ENCODE data around the gene SPATA13.

GRCh38 chr13:24162604-24163003 is 2.1 kb downstream of the SPATA13 start:
- TF ChIP-seq ZC3H10 (CRISPR knock-in tag; IDR thresholded peaks at IDR 0.05): no peak
- TF ChIP-seq BACH2 (CRISPR knock-in tag; IDR thresholded peaks at IDR 0.05; ENCODE audit: borderline replicate concordance): no peak
- TF ChIP-seq TOX (CRISPR knock-in tag; IDR thresholded peaks at IDR 0.05; ENCODE audit: borderline replicate concordance): no peak
- TF ChIP-seq ZFP3 (CRISPR knock-in tag; IDR thresholded peaks at IDR 0.05): no peak
- TF ChIP-seq SNAI2 (CRISPR knock-in tag; IDR thresholded peaks at IDR 0.05): no peak
- no peak for TF ChIP-seq ESRRG (CRISPR knock-in tag; IDR thresholded peaks at IDR 0.05)
- TF ChIP-seq, protein P1, sequence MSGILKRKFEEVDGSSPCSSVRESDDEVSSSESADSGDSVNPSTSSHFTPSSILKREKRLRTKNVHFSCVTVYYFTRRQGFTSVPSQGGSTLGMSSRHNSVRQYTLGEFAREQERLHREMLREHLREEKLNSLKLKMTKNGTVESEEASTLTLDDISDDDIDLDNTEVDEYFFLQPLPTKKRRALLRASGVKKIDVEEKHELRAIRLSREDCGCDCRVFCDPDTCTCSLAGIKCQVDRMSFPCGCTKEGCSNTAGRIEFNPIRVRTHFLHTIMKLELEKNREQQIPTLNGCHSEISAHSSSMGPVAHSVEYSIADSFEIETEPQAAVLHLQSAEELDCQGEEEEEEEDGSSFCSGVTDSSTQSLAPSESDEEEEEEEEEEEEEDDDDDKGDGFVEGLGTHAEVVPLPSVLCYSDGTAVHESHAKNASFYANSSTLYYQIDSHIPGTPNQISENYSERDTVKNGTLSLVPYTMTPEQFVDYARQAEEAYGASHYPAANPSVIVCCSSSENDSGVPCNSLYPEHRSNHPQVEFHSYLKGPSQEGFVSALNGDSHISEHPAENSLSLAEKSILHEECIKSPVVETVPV (CRISPR knock-in tag; IDR thresholded peaks at IDR 0.05): no peak
- TF ChIP-seq PATZ1 (CRISPR knock-in tag; IDR thresholded peaks at IDR 0.05; ENCODE audit: borderline replicate concordance): no peak
- no peak for TF ChIP-seq CREB5 (CRISPR knock-in tag; IDR thresholded peaks at IDR 0.05; ENCODE audit: low read depth)
- TF ChIP-seq ZNF70 (CRISPR knock-in tag; IDR thresholded peaks at IDR 0.05): no peak
- TF ChIP-seq ZFP30 (CRISPR knock-in tag; IDR thresholded peaks at IDR 0.05): no peak
- TF ChIP-seq, protein P2, sequence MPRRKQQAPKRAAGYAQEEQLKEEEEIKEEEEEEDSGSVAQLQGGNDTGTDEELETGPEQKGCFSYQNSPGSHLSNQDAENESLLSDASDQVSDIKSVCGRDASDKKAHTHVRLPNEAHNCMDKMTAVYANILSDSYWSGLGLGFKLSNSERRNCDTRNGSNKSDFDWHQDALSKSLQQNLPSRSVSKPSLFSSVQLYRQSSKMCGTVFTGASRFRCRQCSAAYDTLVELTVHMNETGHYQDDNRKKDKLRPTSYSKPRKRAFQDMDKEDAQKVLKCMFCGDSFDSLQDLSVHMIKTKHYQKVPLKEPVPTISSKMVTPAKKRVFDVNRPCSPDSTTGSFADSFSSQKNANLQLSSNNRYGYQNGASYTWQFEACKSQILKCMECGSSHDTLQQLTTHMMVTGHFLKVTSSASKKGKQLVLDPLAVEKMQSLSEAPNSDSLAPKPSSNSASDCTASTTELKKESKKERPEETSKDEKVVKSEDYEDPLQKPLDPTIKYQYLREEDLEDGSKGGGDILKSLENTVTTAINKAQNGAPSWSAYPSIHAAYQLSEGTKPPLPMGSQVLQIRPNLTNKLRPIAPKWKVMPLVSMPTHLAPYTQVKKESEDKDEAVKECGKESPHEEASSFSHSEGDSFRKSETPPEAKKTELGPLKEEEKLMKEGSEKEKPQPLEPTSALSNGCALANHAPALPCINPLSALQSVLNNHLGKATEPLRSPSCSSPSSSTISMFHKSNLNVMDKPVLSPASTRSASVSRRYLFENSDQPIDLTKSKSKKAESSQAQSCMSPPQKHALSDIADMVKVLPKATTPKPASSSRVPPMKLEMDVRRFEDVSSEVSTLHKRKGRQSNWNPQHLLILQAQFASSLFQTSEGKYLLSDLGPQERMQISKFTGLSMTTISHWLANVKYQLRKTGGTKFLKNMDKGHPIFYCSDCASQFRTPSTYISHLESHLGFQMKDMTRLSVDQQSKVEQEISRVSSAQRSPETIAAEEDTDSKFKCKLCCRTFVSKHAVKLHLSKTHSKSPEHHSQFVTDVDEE (CRISPR knock-in tag; IDR thresholded peaks at IDR 0.05): no peak
- TF ChIP-seq ZNF8 (CRISPR knock-in tag; IDR thresholded peaks at IDR 0.05): no peak

Data from SK-N-SH treated with all-trans-retinoic acid at 6 μM for 48 hours (cell line).